Measurements from ENCODE around the gene RMND5B. TPM values are rescaled to one million over a fixed set of nuclear protein-coding genes. Genes with fewer than 3 reads are reported as not detected.

RMND5B gene
- total and polyA plus RNA-seq, 10 of the 15 experiments (the other 5 are each of a cell fraction or from before 2014, with no cell fraction given) = 1.6 to 50.7 (median 30.9) TPM

DNA sequence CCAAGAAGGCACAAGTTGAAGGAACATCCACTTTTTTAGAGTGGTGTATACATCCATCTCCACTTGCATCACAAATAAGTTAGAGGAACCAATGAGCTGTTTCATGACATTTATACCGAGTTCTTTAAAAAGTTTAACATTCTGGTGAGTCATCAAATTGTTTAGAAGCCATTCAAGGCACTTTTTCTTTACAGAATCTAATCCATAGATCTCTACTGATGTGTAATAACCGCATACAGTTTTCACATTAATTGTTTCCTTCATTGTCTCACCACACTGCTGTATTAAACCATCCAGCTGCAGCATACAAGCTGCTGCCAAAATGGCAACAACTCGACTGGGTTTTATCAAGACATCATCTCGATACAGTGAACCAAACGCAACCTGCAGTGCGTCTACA, 55.6 kb downstream of the RMND5B start:
- no peak overlapping the region for H3K4me3 ChIP-seq
- BruUV-seq (replicated peaks) = no TSS peak
- H3K27ac ChIP-seq (ENCODE audit: control insufficient read depth, insufficient read depth) = no peak overlapping the region
- POLR2A ChIA-PET = no interaction called here
- ATAC-seq (no peak), FAIRE-seq (no peak), DNase-seq (ENCODE audit: low read depth, low spot score) (no peak)
- H3K9me3 ChIP-seq (replicated peaks; ENCODE audit: control insufficient read depth, insufficient read depth, low read length) = no peaks in the 10 kb centered on the region
- no peaks in the 10 kb centered on the region for H3K79me2 ChIP-seq (ENCODE audit: control insufficient read depth, insufficient read depth, low read length)
- SMC1A ChIA-PET (ENCODE audit: uncharacterized antibody, unreplicated experiment) = interaction anchor here (0.9 kb wide), 1 partner anchor 14 kb away, joined by 3 read pairs; no protein-coding TSS in a partner anchor
- TF ChIP-seq, protein P1, sequence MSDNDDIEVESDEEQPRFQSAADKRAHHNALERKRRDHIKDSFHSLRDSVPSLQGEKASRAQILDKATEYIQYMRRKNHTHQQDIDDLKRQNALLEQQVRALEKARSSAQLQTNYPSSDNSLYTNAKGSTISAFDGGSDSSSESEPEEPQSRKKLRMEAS (IDR thresholded peaks at IDR 0.05; ENCODE audit: low read depth, low read length) = no peak
- no peak for TF ChIP-seq NFYB (IDR thresholded peaks at IDR 0.05; ENCODE audit: insufficient read depth, low read depth, low read length)
- TF ChIP-seq RELA (IDR thresholded peaks at IDR 0.05; ENCODE audit: borderline replicate concordance, partially characterized antibody) = no peak
- TF ChIP-seq RFX5 (IDR thresholded peaks at IDR 0.05; ENCODE audit: low read depth, low read length) = no peak
- no peak for TF ChIP-seq TCF7 (IDR thresholded peaks at IDR 0.05; ENCODE audit: borderline replicate concordance)
- intact Hi-C loops (cut with micrococcal nuclease; ENCODE audit: unreplicated experiment) = no loop called here
- no peaks in the 10 kb centered on the region for H4K20me1 ChIP-seq (ENCODE audit: control insufficient read depth, insufficient read depth)
- in situ Hi-C loops (cut with MboI) = no loop called here
- RAD21 ChIA-PET (ENCODE audit: unreplicated experiment) = no interaction called here
- CTCF ChIA-PET = no interaction called here
- H3K4me1 ChIP-seq (ENCODE audit: control insufficient read depth, insufficient read depth, low read length) = no peaks in the 10 kb centered on the region
- no peak overlapping the region for H2AFZ ChIP-seq (ENCODE audit: control insufficient read depth, low read depth, low read length)
- H3K36me3 ChIP-seq (ENCODE audit: control insufficient read depth in 2 of 2, insufficient read depth in 2 of 2, low read length in 1 of 2) = no peaks in the 10 kb centered on the region
- 51% methylated on average over 6 of the region's 6 CpGs for WGBS (ENCODE audit: insufficient coverage, insufficient replicate concordance, low lambda C conversion rate, missing lambda C conversion rate)
- H3K4me2 ChIP-seq (ENCODE audit: control insufficient read depth, insufficient read depth) = no peak overlapping the region
- H3K27me3 ChIP-seq (replicated peaks in 1 of 2; ENCODE audit: control insufficient read depth in 2 of 2, insufficient read depth in 2 of 2, low read length in 1 of 2) = no peaks in the 10 kb centered on the region; a peak in 1 of 4 replicates
- no peak overlapping the region for H3K9ac ChIP-seq (ENCODE audit: control insufficient read depth, insufficient read depth, low read length)

DNA sequence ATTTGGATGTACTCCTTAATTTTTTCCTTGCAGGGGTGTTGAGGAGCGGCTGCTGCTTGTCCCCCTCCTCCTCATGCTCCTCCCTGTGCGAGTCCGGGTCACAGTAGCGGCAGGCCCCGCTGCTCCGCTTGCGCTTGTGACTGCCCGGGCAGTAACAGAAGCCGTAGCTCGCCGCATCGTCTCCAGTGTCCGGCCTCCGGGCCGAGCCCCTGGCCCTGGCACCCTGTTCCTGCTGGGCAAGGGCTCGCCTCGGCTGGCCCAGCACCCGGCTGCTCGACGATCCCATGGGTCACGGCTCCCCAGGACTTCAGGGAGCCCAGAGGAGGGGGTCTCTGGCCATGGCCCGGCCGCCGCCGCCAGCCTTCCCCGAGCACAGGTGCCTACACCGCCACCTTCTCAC, 56.2 kb downstream of the RMND5B start, which contains the start of gene GMCL2:
GMCL2 (minus strand) TSS at position 358 of the 400 bp plus-strand sequence; CDS start at position 286, 72 bp downstream.
- Histone ChIP-seq H3K27ac (ENCODE audit: control insufficient read depth, insufficient read depth) (no peak within 1 kb of the TSS), H3K4me1 (ENCODE audit: control insufficient read depth, insufficient read depth, low read length) (no peaks in the 10 kb centered on the region), H3K4me3 (no peak within 1 kb of the TSS), H3K36me3 (ENCODE audit: control insufficient read depth in 2 of 2, insufficient read depth in 2 of 2, low read length in 1 of 2) (no peaks in the 10 kb centered on the region), H3K9ac (ENCODE audit: control insufficient read depth, insufficient read depth, low read length) (no peak within 1 kb of the TSS), H4K20me1 (ENCODE audit: control insufficient read depth, insufficient read depth) (no peaks in the 10 kb centered on the region), H3K9me3 (replicated peaks; ENCODE audit: control insufficient read depth, insufficient read depth, low read length) (no peaks in the 10 kb centered on the region), H3K4me2 (ENCODE audit: control insufficient read depth, insufficient read depth) (no peak within 1 kb of the TSS), H3K79me2 (ENCODE audit: control insufficient read depth, insufficient read depth, low read length) (no peaks in the 10 kb centered on the region), H3K27me3 (replicated peaks in 1 of 2; ENCODE audit: control insufficient read depth in 2 of 2, insufficient read depth in 2 of 2, low read length in 1 of 2) (no peaks in the 10 kb centered on the region; a peak in 1 of 4 replicates), H2AFZ (ENCODE audit: control insufficient read depth, low read depth, low read length) (no peak within 1 kb of the TSS)
- 82% methylated on average over 27 of the region's 27 CpGs for WGBS (ENCODE audit: insufficient coverage, insufficient replicate concordance, low lambda C conversion rate, missing lambda C conversion rate)
- SMC1A ChIA-PET (ENCODE audit: uncharacterized antibody, unreplicated experiment) = interaction anchor here (0.9 kb wide), 1 partner anchor 14 kb away, joined by 3 read pairs; no protein-coding TSS in a partner anchor
- no peak for FAIRE-seq
- ATAC-seq = no peak
- BruUV-seq (replicated peaks) = no TSS peak
- no peak for DNase-seq (ENCODE audit: low read depth, low spot score)
- in situ Hi-C loops (cut with MboI) = no loop called here
- CTCF ChIA-PET = no interaction called here
- intact Hi-C loops (cut with micrococcal nuclease; ENCODE audit: unreplicated experiment) = no loop called here
- TF ChIP-seq, protein P2, sequence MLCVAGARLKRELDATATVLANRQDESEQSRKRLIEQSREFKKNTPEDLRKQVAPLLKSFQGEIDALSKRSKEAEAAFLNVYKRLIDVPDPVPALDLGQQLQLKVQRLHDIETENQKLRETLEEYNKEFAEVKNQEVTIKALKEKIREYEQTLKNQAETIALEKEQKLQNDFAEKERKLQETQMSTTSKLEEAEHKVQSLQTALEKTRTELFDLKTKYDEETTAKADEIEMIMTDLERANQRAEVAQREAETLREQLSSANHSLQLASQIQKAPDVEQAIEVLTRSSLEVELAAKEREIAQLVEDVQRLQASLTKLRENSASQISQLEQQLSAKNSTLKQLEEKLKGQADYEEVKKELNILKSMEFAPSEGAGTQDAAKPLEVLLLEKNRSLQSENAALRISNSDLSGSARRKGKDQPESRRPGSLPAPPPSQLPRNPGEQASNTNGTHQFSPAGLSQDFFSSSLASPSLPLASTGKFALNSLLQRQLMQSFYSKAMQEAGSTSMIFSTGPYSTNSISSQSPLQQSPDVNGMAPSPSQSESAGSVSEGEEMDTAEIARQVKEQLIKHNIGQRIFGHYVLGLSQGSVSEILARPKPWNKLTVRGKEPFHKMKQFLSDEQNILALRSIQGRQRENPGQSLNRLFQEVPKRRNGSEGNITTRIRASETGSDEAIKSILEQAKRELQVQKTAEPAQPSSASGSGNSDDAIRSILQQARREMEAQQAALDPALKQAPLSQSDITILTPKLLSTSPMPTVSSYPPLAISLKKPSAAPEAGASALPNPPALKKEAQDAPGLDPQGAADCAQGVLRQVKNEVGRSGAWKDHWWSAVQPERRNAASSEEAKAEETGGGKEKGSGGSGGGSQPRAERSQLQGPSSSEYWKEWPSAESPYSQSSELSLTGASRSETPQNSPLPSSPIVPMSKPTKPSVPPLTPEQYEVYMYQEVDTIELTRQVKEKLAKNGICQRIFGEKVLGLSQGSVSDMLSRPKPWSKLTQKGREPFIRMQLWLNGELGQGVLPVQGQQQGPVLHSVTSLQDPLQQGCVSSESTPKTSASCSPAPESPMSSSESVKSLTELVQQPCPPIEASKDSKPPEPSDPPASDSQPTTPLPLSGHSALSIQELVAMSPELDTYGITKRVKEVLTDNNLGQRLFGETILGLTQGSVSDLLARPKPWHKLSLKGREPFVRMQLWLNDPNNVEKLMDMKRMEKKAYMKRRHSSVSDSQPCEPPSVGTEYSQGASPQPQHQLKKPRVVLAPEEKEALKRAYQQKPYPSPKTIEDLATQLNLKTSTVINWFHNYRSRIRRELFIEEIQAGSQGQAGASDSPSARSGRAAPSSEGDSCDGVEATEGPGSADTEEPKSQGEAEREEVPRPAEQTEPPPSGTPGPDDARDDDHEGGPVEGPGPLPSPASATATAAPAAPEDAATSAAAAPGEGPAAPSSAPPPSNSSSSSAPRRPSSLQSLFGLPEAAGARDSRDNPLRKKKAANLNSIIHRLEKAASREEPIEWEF (IDR thresholded peaks at IDR 0.05; ENCODE audit: insufficient replicate concordance, low read depth, low read length) = no peak
- no peak for TF ChIP-seq CREM (IDR thresholded peaks at IDR 0.05; ENCODE audit: low read depth)
- no peak for TF ChIP-seq IRF4 (IDR thresholded peaks at IDR 0.05; ENCODE audit: low read depth, low read length)
- TF ChIP-seq SRF (IDR thresholded peaks at IDR 0.05; ENCODE audit: low read depth in 2 of 2, low read length in 2 of 2) = no peak
- TF ChIP-seq TBL1XR1 (IDR thresholded peaks at IDR 0.05; ENCODE audit: low read depth, low read length) = no peak
- no peak for TF ChIP-seq TCF12 (IDR thresholded peaks at IDR 0.05; ENCODE audit: low read depth, low read length)
- TF ChIP-seq HDAC2 (IDR thresholded peaks at IDR 0.05) = no peak
- no peak for TF ChIP-seq LARP7 (IDR thresholded peaks at IDR 0.05)
- TF ChIP-seq MEF2B (IDR thresholded peaks at IDR 0.05; ENCODE audit: partially characterized antibody, poor library complexity, severe bottlenecking) = no peak
- POLR2A ChIA-PET = no interaction called here
- RAD21 ChIA-PET (ENCODE audit: unreplicated experiment) = no interaction called here

Measured in GM12878 (cell line).